ENCODE measurements around the gene NAP1L2.
"Not testable (repeated sequence)": the region's sequence is repeated elsewhere in the genome, so short reads cannot be mapped to it uniquely, and the experiment has no call there.

NAP1L2 gene, protein sequence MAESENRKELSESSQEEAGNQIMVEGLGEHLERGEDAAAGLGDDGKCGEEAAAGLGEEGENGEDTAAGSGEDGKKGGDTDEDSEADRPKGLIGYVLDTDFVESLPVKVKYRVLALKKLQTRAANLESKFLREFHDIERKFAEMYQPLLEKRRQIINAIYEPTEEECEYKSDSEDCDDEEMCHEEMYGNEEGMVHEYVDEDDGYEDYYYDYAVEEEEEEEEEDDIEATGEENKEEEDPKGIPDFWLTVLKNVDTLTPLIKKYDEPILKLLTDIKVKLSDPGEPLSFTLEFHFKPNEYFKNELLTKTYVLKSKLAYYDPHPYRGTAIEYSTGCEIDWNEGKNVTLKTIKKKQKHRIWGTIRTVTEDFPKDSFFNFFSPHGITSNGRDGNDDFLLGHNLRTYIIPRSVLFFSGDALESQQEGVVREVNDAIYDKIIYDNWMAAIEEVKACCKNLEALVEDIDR

DNA sequence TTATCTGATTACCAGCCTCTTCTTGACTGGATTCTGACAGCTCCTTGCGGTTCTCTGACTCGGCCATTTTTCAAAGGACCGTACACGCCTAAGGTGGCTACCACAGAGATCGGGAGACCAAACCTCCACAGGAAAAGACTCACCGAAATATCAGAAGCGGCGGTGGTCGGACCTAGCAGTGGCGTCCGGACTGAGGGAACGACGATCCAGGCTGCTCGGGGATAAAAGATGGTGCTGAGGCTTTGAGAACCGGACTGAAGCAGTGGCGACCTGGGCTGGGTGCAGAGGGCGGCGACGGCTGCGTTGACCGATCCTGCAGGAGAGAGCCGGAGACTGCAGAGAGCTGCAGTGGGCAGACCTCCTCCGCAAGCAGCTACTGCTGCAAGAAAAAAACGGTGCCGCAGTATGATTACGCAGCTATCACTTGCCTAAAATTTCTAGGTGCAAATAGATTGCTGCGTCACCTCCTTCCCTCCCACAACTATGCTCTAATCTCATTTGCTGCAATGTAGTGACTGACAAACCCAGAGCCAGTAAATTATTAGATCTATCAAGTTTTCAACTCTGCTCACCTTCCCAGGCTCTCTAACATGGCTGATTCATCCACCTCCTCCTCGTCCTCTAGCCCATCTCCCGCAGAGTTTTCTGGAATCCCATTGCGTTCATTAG is at the start of gene NAP1L2:
NAP1L2 (minus strand) TSS at position 426 of the 669 bp plus-strand sequence; CDS start at position 67, 359 bp downstream.
- DNase-seq (ENCODE audit: low read depth in 2 of 2) = peak; percentile 1 to 13

DNA sequence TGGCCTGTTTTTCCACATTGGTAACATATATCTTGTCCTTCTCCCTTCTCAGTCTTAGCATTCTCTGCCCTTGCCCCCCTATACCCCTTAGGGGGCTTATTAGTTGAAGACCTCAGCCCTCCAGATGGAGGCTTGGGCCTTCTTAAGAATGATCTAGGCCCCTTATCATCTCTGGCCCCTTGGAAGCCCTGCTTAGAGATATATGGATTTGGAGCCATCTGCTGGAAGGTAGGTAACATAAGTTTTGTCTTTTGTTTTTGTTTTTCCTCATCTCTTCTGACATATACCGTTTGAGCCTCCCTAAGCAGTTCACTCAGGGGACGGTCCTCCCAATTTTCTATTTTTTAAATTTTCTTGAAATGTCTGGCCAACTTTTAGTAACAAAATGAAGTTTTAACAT is 48.3 kb upstream of the NAP1L2 start:
- no peak for DNase-seq (ENCODE audit: low read depth in 2 of 2)

DNA sequence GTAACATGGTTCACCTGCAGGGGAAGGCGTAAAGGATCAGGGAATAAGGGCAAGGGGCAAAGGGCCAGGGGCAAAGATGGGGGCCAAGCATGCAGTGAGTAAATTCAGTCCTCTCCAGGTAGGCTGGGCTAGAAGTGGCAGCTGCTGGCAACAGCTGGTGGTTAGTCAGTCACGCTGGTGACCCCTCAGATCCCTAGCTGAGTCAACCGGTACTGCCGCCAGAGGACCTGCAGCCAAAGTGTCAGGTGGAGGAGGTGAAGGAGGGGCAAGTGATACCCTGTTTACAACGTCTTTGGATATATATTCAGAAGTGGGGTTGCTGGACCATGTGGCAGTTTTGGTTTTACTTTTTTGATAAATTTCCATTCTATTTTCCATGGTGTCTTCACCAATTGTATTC is 24.6 kb upstream of the NAP1L2 start:
- no peak for DNase-seq (ENCODE audit: low read depth in 2 of 2)

DNA sequence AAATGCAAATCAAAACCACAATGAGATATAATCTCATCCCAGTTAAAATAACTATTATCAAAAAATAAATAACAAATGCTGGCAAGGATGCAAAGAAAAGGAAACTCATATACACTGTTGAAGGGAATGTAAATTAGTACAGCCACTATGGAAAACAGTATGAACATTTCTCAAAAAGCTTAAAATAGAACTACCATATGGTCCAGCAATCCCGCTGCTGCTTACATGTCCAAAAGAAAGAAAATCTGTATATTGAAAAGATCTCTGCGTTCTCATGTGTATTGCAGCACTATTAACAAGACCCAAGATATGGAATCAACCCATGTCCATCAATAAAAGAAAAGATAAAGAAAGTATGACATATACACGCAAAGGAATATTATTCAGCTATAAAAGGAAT is 3.0 kb upstream of the NAP1L2 start:
- DNase-seq (ENCODE audit: low read depth in 2 of 2) = no peak

DNA sequence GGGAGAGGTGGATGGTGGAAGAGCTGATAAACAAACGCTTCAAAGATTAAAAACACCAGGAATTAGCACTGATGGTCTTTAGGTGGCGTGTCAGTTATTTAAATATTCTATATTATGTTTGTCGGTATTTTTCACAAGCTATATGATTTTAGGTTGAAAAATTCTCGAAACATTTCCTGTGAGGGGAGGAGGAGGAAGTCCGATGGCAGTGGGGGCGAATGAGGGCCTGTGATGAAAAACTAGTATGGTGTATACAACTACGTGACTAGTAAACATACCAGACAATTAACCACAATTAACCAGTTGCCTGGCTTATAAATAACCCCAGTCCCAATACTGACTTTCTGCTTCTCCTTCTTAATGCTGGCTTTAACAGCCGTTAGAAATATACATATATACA is 595 bp upstream of the NAP1L2 start:
- DNase-seq (ENCODE audit: low read depth in 2 of 2) = no peak

DNA sequence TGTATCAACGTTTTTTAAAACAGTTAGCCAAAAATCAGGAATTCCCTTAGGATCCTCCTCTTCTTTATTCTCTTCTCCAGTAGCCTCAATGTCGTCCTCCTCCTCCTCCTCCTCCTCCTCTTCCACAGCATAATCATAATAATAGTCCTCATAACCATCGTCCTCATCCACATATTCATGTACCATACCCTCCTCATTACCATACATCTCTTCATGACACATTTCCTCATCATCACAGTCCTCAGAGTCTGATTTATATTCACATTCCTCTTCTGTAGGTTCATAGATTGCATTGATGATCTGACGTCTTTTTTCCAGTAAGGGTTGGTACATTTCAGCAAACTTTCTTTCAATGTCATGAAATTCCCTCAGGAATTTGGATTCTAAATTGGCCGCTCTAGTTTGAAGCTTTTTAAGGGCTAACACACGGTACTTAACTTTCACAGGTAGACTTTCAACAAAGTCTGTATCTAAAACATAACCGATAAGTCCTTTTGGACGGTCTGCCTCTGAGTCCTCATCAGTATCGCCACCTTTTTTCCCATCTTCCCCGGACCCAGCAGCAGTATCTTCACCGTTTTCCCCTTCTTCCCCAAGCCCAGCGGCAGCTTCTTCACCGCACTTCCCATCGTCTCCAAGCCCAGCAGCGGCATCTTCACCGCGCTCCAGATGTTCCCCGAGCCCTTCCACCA is 771 bp downstream of the NAP1L2 start:
- DNase-seq (ENCODE audit: low read depth in 2 of 2) = no peak

DNA sequence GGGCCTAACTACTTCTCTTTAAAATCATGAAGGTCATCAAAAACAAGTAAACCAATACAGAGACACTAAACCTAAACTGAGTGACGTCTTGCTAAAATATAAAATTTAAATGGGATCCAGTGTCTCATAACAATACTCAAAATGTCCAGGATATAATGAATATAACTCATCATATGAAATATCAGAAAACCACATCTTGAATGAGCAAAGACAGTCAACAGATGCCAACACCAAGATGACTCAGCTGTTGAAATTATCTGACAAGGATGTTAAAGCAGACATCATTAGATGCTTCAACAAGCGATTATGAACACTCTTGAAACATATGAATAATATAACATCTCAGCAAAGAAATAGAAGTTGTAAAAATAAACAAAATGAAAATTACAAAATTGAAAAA is 8.3 kb downstream of the NAP1L2 start:
- no peak for DNase-seq (ENCODE audit: low read depth in 2 of 2)

DNA sequence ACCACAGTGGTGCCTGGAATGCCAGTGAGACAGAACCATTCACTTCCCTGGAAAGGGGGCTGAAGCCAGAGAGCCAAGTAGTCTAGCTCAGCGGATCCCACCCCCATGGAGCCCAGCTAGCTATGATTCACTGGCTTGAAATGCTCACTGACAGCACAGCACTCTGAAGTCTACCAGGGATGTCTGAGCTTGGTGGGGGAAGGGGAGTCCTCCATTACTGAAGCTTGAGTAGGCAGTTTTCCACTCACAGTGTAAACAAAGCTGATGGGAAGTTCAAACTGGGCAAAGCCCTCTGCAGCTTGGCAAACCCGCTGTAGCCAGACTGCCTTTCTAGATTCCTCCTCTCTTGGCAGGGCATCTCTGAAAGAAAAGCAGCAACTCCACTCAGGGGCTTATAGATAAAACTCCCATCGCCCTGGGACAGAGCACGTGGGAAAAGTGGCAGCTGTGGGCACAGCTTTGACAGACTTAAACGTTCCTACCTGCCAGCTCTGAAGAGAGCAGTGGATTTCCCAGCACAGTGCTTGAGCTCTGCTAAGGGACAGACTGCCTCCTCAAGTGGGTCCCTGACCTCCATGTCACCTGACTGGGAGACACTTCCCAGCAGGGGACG is 32.0 kb downstream of the NAP1L2 start:
- DNase-seq (ENCODE audit: low read depth in 2 of 2) = no peak

DNA sequence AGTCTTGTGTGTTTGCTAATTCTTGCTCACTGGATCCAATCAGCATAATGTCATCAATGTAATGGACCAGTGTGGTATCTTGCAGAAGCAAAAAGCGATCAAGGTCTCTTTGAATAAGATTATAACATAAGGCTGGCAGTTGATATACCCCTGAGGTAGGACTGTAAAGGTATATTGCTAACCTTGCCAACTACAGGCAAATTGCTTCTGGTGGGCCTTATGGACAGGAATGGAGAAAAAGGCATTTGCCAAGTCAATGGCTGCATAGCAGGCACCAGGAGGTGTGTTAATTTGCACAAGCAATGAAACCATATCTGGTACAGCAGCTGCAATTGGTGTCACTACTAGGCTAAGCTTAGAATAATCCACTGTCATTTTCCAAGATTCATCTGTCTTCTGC is 45.7 kb downstream of the NAP1L2 start:
- not testable (repeated sequence) for DNase-seq (ENCODE audit: low read depth in 2 of 2)
